ENCODE measurements around the gene CDH24. TPM values are rescaled to one million over a fixed set of nuclear protein-coding genes. Genes with fewer than 3 reads are reported as not detected.

Gene CDH24
- total and polyA plus RNA-seq, 9 of the 15 experiments (the other 6 are each of a cell fraction or from before 2014, with no cell fraction given): 0.04 to 16.2 (median 4.9) TPM

GRCh38 chr14:23009939-23010726 is 47.2 kb downstream of the CDH24 start, which contains the start of gene C14orf93 (continued):
- TF ChIP-seq, protein P1, sequence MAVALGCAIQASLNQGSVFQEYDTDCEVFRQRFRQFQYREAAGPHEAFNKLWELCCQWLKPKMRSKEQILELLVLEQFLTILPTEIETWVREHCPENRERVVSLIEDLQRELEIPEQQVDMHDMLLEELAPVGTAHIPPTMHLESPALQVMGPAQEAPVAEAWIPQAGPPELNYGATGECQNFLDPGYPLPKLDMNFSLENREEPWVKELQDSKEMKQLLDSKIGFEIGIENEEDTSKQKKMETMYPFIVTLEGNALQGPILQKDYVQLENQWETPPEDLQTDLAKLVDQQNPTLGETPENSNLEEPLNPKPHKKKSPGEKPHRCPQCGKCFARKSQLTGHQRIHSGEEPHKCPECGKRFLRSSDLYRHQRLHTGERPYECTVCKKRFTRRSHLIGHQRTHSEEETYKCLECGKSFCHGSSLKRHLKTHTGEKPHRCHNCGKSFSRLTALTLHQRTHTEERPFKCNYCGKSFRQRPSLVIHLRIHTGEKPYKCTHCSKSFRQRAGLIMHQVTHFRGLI (CRISPR knock-in tag; IDR thresholded peaks at IDR 0.05): no peak
- TF ChIP-seq NFYB (IDR thresholded peaks at IDR 0.05; ENCODE audit: extremely low read depth, insufficient read length) (no peak), TEAD1 (CRISPR knock-in tag; IDR thresholded peaks at IDR 0.05) (no peak), TCF7L2 (IDR thresholded peaks at IDR 0.05; ENCODE audit: low read depth, low read length) (no peak), RBFOX2 (IDR thresholded peaks at IDR 0.05; ENCODE audit: low read depth, low read length) (peak; percentile 89), FOXA3 (CRISPR knock-in tag; conservative IDR thresholded peaks at IDR 0.05 in 1 of 2, IDR thresholded peaks at IDR 0.05 in 1 of 2) (no peak), ZFX (CRISPR knock-in tag; IDR thresholded peaks at IDR 0.05) (peak; percentile 77), SREBF2 (CRISPR knock-in tag; IDR thresholded peaks at IDR 0.05) (no peak), ZNF174 (CRISPR knock-in tag; IDR thresholded peaks at IDR 0.05) (no peak), GABPA (tag; conservative IDR thresholded peaks at IDR 0.05; ENCODE audit: low read depth) (0 out of 2 replicates have a peak, but pooled peaks have one; percentile 9), BCL6 (CRISPR knock-in tag; IDR thresholded peaks at IDR 0.05) (no peak), ATF7 (IDR thresholded peaks at IDR 0.05) (peak; percentile 80), NFIX (CRISPR knock-in tag; IDR thresholded peaks at IDR 0.05; ENCODE audit: low read depth) (no peak), PATZ1 (CRISPR knock-in tag; IDR thresholded peaks at IDR 0.05; ENCODE audit: borderline replicate concordance) (no peak), GABPB2 (CRISPR knock-in tag; conservative IDR thresholded peaks at IDR 0.05) (no peak), RBM22 (IDR thresholded peaks at IDR 0.05; ENCODE audit: low read depth, low read length, poor library complexity, severe bottlenecking) (no peak), TBP (optimal IDR thresholded peaks at IDR 0.05; ENCODE audit: low read depth, low read length) (peak; percentile 61), RNF2 (IDR thresholded peaks at IDR 0.05) (no peak), WHSC1 (IDR thresholded peaks at IDR 0.05; ENCODE audit: low read length) (no peak), L3MBTL2 (IDR thresholded peaks at IDR 0.05) (peak; percentile 85)
- TF ChIP-seq, protein P2, sequence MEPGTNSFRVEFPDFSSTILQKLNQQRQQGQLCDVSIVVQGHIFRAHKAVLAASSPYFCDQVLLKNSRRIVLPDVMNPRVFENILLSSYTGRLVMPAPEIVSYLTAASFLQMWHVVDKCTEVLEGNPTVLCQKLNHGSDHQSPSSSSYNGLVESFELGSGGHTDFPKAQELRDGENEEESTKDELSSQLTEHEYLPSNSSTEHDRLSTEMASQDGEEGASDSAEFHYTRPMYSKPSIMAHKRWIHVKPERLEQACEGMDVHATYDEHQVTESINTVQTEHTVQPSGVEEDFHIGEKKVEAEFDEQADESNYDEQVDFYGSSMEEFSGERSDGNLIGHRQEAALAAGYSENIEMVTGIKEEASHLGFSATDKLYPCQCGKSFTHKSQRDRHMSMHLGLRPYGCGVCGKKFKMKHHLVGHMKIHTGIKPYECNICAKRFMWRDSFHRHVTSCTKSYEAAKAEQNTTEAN (CRISPR knock-in tag; IDR thresholded peaks at IDR 0.05): no peak
- TF ChIP-seq, protein P3, sequence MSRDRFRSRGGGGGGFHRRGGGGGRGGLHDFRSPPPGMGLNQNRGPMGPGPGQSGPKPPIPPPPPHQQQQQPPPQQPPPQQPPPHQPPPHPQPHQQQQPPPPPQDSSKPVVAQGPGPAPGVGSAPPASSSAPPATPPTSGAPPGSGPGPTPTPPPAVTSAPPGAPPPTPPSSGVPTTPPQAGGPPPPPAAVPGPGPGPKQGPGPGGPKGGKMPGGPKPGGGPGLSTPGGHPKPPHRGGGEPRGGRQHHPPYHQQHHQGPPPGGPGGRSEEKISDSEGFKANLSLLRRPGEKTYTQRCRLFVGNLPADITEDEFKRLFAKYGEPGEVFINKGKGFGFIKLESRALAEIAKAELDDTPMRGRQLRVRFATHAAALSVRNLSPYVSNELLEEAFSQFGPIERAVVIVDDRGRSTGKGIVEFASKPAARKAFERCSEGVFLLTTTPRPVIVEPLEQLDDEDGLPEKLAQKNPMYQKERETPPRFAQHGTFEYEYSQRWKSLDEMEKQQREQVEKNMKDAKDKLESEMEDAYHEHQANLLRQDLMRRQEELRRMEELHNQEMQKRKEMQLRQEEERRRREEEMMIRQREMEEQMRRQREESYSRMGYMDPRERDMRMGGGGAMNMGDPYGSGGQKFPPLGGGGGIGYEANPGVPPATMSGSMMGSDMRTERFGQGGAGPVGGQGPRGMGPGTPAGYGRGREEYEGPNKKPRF (IDR thresholded peaks at IDR 0.05; ENCODE audit: low read depth, low read length): no peak
